Fibroblast of skin of back (primary cell): ENCODE results near the gene CD38.
"Not testable (repeated sequence)": the region's sequence is repeated elsewhere in the genome, so short reads cannot be mapped to it uniquely, and the experiment has no call there.

ENCODE experiments used
- DNase-seq: peaks from one replicate; pipeline ENCODE4 v3.0.0-alpha.2; 2013

The CD38 gene

DNA sequence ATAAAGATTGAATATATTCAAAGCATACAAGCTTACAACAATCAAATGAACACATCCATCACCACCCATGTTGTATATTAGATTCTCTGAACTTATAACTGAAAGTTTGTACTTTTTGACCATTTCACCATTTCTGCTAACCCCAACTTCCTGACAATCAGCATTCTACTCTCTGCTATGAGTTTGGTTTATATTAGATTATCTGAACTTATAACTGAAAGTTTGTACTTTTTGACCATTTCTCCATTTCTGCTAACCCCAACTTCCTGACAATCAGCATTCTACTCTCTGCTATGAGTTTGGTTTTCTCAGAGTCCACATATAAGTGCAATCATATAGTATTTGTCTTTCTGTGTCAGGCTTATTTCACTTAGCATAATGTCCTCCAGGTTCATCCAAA is 15.7 kb upstream of the CD38 start:
- not testable (repeated sequence) for DNase-seq

GRCh38 chr4:15765391-15765790 is 12.7 kb upstream of the CD38 start:
- DNase-seq = no peak

GRCh38 chr4:15765910-15766697 is 12.0 kb upstream of the CD38 start:
- DNase-seq = no peak

- no peak for DNase-seq
Measured at GRCh38 chr4:15766821-15767220, 11.3 kb upstream of the CD38 start.

DNA sequence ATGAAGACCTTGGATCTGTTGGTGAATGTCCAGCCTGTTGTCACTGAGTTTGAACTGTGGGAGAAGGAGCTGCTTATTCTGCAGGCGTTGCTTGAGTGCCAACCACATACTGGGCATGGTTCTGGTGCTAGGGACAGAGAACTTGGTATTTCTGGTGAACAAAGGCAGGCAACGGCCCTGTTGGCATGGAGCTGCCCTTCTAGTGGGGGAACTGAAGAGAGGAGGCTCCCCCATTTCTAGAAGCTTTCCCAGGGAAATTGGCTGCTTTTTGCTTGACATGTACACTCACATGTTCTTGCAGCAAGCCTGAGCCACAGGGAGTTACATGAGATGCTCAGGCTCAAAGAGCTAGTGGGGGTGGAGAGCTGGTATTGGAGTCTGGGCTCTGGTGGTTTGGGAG is 8.9 kb upstream of the CD38 start:
- DNase-seq = no peak

DNA sequence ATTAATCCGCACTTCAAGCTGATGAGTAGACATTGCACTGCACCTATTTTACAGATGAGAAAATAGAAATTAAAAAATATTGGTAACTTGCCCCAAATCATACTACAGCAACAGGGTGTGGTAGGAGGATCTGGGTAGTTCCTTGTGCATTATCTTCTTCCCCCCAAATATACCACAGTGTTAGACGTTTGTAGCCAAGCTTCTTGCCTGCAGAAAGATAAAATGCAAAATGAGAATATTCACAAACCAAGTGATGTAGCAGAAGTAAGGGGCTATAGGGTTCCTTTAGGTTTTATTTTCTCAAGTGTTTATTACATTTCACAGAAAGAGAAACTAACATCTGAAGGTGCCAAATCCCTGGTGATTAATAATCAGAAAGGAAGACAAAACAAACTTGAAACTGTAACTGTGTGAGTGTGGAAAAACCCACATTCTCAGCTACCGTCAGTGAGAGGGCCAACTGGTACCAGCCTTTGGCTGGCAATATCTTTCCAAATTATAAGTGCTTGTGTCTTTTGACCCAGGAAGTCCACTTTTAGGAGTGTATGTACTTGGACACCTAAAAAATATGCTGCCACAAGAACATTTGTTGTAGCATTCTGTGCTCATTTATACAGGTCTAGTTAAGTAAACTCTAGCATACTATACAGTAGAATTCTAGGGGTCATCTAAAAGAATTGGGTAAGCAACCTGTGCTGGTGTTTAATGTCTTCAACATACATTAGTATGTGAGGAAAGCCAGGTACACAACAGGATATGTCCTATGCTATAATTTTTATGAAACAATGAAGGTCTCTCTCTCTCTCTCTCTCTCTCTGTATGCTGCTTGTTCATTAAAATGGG is 6.7 kb upstream of the CD38 start:
- no peak for DNase-seq

DNA sequence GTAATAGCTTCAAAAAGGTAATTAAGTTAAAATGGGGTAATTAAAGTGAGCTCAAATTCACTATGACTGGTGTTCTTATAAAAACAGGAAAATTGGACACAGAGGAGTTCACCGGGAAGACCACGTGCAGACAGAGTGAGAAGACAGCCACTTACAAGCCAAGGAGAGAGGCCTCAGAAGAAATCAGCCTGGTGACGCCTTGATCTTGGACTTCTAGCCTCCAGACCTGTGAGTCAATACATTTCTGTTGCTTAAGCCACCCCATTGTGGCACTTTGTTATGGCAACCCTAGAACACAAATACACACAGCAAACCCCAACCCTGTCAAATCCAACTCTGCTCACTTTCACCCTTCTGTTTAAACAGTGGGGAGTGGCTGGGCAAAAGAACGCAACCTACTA is 4.1 kb upstream of the CD38 start:
- no peak for DNase-seq

DNA sequence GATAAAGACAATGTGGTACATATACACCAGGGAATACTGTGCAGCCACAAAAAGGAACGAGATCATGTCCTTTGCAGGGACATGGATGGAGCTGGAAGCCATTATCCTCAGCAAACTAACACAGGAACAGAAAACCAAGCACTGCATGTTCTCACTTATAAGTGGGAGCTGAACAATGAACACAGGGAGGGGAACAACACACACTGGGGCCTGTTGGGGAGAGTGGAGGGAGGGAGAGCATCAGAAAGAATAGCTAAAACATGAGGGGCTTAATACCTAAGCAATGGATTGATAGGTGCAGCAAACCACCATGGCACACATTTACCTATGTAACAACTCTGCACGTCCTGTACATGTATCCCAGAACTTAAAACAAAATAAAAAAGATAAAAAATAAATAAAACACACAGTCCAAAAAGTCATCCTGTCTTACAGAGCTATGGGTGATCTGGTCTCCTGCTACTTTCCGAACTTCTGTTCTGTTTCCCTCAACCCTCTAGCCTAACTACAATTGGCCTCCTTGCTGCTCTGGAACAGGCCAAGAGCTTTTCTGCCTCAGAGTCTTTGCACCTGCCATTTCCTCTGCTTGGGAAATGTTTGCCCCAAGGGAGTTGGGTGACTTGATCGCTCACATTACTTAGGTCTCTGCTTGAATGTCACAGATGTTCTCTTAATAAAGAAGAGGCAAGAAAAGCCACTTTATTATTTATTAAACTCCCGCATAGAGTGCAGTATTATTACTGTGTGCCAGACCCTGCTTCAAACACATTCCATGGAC is 1.1 kb upstream of the CD38 start:
- no peak for DNase-seq

DNA sequence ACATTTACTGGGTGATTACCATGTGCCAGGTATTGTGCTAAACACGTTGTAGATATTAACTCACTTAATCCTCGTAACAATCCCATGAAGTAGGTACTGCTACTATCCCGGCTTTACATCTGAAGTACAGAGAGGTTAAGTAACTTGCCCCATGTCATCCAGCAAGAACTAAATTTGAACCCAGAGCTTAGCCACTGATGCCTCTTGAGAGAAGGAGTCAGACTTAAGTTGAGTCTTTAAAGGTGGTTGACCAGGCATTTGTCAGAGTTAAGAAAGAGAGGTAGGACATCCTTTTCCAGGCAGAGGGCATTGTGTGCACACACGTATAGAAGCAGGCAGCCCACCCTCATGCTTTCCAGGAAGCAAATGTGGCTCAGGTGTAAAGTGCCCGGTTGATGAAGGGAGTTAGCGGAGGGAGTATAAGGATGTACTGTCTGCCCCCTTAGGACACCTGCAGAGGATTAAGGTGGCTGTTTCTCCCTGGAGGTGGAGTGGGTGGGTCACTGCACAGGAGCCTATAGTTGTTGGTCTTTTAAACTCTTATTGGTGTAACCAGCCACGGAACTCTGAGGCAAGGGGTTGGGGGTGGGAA is 335 bp upstream of the CD38 start:
- no peak for DNase-seq

- DNase-seq = peak; percentile 46
Measured at GRCh38 chr4:15779306-15779705, 1.2 kb downstream of the CD38 start.

DNA sequence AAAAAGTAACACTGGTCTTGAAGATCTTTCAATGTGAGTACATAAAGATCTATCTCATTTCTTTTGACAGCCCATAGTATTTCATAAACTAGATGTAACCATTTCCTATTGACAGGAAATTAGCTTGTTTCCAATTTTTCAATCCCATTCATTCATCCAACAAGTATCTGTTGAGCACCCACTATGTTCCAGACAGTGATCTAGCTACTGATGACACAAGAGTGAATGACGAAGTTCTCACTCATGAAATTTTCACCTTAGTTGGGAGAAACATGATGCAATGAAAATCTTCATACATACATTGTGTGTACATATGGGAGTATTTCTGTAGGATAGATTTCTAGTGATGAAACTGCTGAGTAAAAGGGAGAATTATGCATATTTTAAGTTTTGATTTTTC is 1.7 kb downstream of the CD38 start:
- DNase-seq = no peak

GRCh38 chr4:15781427-15782095 is 3.4 kb downstream of the CD38 start:
- DNase-seq = no peak

DNA sequence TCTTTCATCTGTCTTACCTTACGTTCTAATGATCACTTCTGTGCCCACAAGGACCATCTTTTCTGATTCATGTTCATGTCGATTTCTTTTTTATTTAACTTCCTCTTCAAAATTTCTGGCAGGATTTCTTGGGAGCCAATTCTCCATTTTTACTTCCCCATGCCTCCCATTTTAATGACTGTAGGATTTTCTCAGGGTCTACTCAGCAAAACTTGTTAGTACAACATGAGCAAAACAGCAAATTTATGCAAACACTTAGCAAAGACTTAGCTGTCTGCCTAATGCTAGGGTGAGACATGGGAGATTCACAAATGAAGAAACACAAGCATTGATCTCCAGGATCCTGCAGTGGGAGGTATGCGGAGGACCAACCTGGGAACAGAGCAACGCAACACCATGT is 5.5 kb downstream of the CD38 start:
- no peak for DNase-seq

DNA sequence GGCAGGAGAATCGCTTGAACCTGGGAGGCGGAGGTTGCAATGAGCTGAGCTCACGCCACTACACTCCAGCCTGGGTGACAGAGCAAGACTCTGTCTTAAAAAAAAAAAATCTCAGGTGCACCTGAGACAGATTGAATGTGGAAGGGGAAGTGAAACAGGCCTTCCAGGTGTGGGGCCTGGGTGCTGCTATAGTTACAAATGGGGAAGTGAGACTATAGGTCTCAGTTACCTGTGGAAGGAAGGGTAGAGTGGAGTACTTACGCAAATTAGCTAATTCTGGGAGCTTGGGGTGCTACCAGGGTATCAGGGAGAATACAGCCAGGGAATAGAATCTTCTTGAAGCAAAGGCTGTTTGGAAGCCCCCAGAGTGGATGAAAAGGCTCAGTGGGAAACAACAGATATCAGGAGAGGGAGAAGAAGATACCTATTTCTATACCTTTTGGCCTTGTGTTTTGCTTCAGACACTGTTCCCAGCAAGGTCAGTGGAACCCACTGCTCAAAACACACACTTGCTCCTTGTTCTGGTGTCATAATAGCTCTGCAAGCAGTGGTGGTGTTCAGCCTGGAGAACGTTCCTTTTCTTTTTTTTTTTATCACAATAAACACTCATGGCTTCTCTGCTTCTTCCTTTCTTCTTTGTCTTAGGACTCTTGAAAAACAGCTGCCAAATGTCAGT is 7.0 kb downstream of the CD38 start:
- no peak for DNase-seq

GRCh38 chr4:15786743-15787142 is 8.6 kb downstream of the CD38 start:
- no peak for DNase-seq

DNA sequence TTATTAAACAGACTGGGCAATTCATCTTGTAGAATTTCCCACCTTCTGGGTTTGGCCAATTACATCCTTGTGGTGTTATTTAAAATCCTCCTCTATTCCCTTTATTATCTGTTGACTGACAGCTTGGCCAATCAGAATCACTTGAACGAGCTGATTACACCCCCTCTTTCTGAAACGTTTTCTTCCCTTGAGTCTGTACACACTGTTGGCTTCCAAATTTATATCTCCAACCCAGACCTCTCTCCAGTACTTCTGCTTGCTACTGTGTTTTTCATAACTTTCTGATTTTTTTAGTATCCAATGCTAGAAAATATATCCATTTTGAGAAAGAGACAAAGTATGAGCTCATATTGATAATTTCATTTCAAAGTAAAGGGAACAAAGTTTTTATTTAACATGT is 14.8 kb downstream of the CD38 start:
- DNase-seq = no peak

- no peak for DNase-seq
Measured at GRCh38 chr4:15793506-15794363, 15.6 kb downstream of the CD38 start.

DNA sequence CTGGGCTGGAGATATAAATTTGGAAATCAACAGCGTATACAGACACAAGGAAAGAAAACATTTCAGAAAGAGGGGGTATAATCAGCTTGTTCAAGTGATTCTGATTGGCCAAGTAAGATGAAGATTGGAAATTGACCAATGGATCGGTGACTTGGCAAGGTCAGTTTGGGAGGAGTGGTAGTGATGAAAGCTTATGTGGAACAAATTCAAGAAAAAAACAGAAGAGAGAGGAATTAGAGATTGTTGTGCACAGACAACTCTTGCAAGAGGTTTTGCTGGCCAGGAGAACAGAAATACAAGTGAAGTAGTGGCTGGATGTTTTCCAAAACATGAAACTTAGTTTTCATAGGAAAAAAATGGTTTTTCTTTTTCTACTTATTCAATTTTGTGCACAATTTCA is 16.3 kb downstream of the CD38 start:
- DNase-seq = no peak

DNA sequence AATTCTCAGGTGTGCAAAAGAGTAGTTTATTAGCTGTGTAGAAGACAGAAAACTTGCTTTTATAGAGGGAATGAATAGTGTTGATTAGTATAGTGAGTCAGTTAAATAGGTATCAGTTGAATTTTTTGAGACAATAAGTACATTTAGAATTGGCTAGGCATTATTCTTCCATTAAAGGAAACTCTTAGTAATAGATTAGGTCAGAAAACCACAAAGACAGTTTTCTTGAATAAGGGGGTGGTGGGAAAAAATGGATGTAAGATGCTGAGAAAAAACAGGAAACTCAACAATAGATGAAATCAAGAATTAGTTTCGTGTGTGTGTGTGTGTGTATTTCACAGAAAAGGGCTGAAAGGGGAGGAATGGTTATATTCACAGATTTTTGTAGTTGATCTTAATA is 16.8 kb downstream of the CD38 start:
- DNase-seq = no peak

DNA sequence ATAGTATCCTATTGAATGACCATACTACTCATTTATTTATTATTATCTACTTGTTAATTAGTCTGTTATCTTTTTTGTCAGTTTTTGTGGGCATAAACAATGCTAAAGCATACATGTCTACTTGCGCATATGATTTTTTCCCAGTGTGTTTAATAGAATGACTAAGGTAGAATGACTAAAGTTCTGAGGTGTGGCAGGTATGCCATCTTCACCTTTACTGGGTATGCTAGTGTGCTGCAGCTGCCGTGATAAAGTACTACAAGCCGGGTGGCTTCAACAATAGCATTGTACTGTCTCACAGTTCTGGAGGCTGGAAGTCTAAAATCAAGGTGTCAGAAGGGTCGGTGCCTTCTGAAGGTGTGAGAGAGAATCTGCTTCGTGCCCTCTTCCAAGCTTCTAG is 19.2 kb downstream of the CD38 start:
- no peak for DNase-seq

DNA sequence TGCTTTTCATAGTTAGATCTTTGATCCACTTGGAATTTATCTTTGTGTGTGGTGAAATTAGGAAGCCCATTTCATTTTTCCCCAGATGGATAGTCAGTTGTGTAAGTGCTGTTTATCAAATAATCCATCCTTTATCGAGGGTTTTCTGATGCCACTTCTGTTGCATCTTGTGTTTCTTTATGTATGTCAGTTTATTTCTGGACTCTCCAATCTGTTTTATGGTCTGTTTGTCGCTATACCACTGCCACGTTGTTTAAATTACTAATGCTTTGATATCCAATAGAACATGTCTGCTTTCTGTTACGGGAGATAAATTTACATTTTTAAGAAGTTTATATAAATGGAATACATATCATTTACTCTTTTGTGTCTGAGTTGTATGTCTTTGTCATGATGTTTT is 21.0 kb downstream of the CD38 start:
- no peak for DNase-seq
